ENCODE data around the gene ZNF580.

DNA sequence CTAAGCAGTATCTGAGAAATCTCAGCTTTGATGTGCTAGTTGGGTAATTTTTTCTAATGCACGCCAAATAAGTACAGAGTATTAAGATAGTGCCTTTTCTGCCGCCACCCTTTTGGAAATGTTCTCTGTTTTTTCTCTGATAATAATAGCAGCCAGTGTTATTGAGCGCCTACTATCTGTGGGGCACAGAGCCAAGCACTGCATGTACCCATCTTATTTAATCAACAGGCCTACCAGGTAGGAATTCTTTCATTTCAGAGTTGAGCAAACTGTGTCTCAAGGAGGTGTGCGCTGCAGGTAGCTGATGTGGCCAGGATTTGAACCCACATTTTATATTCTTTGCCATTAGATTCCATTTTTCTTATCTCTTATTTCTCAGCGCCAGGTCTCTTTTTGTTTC, 35.6 kb downstream of the ZNF580 start:
- TF ChIP-seq, protein P1, sequence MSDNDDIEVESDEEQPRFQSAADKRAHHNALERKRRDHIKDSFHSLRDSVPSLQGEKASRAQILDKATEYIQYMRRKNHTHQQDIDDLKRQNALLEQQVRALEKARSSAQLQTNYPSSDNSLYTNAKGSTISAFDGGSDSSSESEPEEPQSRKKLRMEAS (CRISPR knock-in tag; IDR thresholded peaks at IDR 0.05): no peak
- TF ChIP-seq, protein P2, sequence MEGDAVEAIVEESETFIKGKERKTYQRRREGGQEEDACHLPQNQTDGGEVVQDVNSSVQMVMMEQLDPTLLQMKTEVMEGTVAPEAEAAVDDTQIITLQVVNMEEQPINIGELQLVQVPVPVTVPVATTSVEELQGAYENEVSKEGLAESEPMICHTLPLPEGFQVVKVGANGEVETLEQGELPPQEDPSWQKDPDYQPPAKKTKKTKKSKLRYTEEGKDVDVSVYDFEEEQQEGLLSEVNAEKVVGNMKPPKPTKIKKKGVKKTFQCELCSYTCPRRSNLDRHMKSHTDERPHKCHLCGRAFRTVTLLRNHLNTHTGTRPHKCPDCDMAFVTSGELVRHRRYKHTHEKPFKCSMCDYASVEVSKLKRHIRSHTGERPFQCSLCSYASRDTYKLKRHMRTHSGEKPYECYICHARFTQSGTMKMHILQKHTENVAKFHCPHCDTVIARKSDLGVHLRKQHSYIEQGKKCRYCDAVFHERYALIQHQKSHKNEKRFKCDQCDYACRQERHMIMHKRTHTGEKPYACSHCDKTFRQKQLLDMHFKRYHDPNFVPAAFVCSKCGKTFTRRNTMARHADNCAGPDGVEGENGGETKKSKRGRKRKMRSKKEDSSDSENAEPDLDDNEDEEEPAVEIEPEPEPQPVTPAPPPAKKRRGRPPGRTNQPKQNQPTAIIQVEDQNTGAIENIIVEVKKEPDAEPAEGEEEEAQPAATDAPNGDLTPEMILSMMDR (IDR thresholded peaks at IDR 0.05 in 2 of 3, conservative IDR thresholded peaks at IDR 0.05 in 1 of 3; ENCODE audit: insufficient read depth in 2 of 3, low read depth in 1 of 3, low read length in 3 of 3): 0 out of 6 replicates have a peak, but pooled peaks of 1 of the 3 experiments have one; percentile 4
- TF ChIP-seq EZH2 (IDR thresholded peaks at IDR 0.05; ENCODE audit: borderline replicate concordance, low read depth, low read length) (no peak), NR2F6 (CRISPR knock-in tag; IDR thresholded peaks at IDR 0.05) (no peak)
- TF ChIP-seq, protein P3, sequence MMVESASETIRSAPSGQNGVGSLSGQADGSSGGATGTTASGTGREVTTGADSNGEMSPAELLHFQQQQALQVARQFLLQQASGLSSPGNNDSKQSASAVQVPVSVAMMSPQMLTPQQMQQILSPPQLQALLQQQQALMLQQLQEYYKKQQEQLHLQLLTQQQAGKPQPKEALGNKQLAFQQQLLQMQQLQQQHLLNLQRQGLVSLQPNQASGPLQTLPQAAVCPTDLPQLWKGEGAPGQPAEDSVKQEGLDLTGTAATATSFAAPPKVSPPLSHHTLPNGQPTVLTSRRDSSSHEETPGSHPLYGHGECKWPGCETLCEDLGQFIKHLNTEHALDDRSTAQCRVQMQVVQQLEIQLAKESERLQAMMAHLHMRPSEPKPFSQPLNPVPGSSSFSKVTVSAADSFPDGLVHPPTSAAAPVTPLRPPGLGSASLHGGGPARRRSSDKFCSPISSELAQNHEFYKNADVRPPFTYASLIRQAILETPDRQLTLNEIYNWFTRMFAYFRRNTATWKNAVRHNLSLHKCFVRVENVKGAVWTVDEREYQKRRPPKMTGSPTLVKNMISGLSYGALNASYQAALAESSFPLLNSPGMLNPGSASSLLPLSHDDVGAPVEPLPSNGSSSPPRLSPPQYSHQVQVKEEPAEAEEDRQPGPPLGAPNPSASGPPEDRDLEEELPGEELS (CRISPR knock-in tag; IDR thresholded peaks at IDR 0.05; ENCODE audit: borderline replicate concordance): no peak
